ENCODE results near the gene MKLN1.

Gene MKLN1

GRCh38 chr7:131533566-131534561, 206.2 kb downstream of the MKLN1 start:
- no peak for FAIRE-seq
- DNase-seq (ENCODE audit: extremely low spot score, insufficient read length, low read depth): no peak

DNA sequence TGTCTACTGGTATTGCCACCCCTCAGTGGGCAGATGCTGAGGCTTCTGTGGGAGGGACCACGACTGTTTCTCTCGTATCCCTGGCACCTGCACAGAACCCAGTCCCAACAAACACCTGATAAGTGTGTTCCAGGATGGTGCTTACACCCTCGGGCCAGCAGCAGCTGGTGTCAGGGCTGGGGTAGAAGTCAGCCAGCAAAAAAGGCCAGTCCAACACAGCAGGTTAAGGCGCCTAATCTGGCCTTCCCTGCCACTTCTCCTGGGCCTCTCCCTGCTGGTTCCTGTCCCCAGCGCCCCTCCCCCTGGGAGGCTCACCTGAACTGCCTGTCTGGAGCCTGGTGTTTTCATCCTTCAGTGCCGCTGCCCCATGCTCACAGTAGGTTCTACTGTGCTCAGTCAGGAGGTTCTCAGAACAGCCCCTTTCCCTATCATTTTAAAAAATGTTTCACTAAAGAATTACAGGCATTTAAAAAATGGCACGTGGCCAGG, 208.7 kb downstream of the MKLN1 start:
- FAIRE-seq (no peak), DNase-seq (ENCODE audit: extremely low spot score, insufficient read length, low read depth) (no peak)

GRCh38 chr7:131537571-131537978, 209.9 kb downstream of the MKLN1 start:
- no peak for DNase-seq (ENCODE audit: extremely low spot score, insufficient read length, low read depth)
- no peak for FAIRE-seq

GRCh38 chr7:131538071-131538812, 210.6 kb downstream of the MKLN1 start:
- no peak for FAIRE-seq
- DNase-seq (ENCODE audit: extremely low spot score, insufficient read length, low read depth): no peak

DNA sequence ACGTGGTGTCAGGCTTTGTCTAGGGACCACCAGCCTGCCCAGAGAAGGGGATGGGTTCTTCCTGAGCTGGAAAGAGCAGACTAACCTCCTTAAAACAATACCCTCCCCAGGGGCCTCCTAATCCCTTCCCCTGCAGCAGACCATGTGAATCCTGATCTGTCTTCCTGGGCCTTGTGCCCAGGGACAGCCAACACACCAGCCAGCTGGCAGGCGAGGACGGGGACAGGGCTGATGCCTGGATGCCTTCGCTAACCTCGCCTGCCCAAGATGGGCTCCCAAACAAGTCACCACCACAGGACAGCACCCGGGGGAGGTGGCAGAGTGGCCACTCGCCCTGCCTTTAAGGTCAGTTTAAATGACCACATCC, 211.1 kb downstream of the MKLN1 start:
- DNase-seq (ENCODE audit: extremely low spot score, insufficient read length, low read depth): no peak
- no peak for FAIRE-seq

GRCh38 chr7:131540491-131541162, 213.0 kb downstream of the MKLN1 start:
- no peak for FAIRE-seq
- no peak for DNase-seq (ENCODE audit: extremely low spot score, insufficient read length, low read depth)

- DNase-seq (ENCODE audit: extremely low spot score, insufficient read length, low read depth) (no peak), FAIRE-seq (no peak)
These were observed 215.6 kb downstream of the MKLN1 start for GRCh38 chr7:131543298-131543697.

DNA sequence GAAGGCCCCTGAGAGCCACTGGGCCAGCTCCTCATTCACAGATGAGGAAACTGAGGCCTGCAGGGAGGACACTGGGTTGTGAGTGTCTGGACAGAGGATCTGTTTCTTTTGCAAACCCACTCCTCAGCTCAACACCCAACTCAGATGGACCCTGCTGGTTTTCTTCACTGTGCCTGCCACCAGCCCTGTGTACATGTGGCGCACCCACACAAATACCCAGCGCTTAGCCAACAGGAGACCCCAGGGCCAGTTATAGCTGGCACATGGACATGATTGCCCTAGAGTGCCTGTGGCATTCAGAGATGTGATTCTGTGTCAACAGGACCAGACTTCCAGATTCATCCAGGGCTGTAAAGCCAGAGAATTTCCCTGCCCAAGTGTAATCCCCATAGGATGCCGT, 216.3 kb downstream of the MKLN1 start:
- FAIRE-seq: no peak
- no peak for DNase-seq (ENCODE audit: extremely low spot score, insufficient read length, low read depth)

DNA sequence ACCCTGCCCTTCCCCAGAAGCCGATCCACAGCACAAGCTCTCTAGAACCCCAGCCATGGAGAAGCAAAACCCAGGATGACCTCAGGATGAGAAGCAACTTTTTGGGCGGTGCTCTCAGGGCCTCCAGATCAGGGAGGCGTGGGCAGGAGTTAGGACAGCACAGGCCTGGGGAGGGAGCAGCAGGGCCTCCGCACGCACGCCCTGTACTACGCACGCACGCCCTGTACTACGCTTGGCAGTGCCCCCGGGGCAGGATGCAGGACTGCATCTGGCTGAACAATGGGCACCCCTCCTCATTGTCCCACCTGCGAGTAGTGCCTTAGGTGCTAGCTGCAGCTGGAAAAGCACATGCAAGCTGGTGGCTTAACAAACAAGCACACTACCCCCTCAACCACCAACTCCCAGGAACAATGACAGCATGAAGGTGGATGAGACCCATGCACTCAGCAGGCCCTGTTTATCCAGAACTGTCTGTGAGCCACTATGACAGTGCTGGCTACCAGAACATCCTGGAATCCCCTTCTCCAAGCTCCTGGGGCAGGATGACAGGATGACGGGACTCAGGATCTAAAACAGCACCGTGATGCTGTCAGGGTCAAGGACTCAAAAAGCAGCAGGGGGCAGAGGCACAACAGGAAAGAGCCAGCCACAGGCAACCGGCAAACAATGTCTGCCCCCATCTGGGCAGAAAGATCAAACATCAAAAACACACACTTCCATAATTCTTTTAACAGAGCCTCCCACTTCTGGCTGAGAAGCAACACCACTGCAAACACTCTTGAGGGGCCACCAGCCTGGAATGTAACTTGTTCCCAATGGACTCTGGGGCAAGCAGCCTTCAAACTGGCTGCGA, 217.0 kb downstream of the MKLN1 start:
- DNase-seq (ENCODE audit: extremely low spot score, insufficient read length, low read depth) (no peak), FAIRE-seq (no peak)

- no peak for FAIRE-seq
- DNase-seq (ENCODE audit: extremely low spot score, insufficient read length, low read depth): no peak
These were observed 218.4 kb downstream of the MKLN1 start for GRCh38 chr7:131546126-131546525.
